WTC11 (cell line): ENCODE results near the gene CHST15. TPM values are rescaled to one million over a fixed set of nuclear protein-coding genes. Genes with fewer than 3 reads are reported as not detected.

Experiments
- ATAC-seq: fragments of 200-7000 bp; cut with Tn5 transposase; 2 replicates; pipeline ENCODE4 v1.10.0; 2021; ENCODE audit warnings: mild to moderate bottlenecking, moderate library complexity
- CTCF ChIA-PET: fragments of 300-600 bp; sonication (Branson Sonifier 250); formaldehyde crosslinking; loops from one replicate; lab custom pipeline; 2021; ENCODE audit warnings: antibody characterized with exemption; lab: Charles Lee
- POLR2A ChIA-PET: fragments of 350-600 bp; sonication (Branson Sonifier 250); formaldehyde crosslinking; loops from one replicate; lab custom pipeline; 2021; ENCODE audit warnings: antibody characterized with exemption; lab: Charles Lee
- DNase-seq: peaks from one replicate; pipeline ENCODE4 v3.0.0; 2021; ENCODE audit warnings: low spot score
- H3K27ac Mint-ChIP-seq: 2 replicates; pipeline ENCODE4 v1.8.0; 2021; ENCODE audit warnings: mixed read lengths
- H3K27me3 Mint-ChIP-seq: 2 replicates; pipeline ENCODE4 v1.8.0; 2021; ENCODE audit warnings: low read depth, mild to moderate bottlenecking, moderate library complexity, mixed read lengths
- H3K36me3 Mint-ChIP-seq: 2 replicates; pipeline ENCODE4 v1.8.0; 2021; ENCODE audit warnings: mixed read lengths
- H3K4me1 Mint-ChIP-seq: 2 replicates; pipeline ENCODE4 v1.8.0; 2022; ENCODE audit warnings: mixed read lengths
- H3K4me3 Mint-ChIP-seq: 2 replicates; pipeline ENCODE4 v1.8.0; 2021; ENCODE audit warnings: mild to moderate bottlenecking, moderate library complexity, mixed read lengths
- H3K9me3 Mint-ChIP-seq: 2 replicates; pipeline ENCODE4 v1.8.0; 2021; ENCODE audit warnings: mixed read lengths
- CBFB ChIP-seq: sonication (generic); formaldehyde crosslinking; IDR thresholded peaks from 2 replicates; pipeline ENCODE4 v1.8.1; 2022; ENCODE audit warnings: mild to moderate bottlenecking, low read depth, missing genetic modification reagents
- E2F1 ChIP-seq: sonication (generic); formaldehyde crosslinking; IDR thresholded peaks from 2 replicates; pipeline ENCODE4 v1.8.0; 2022; ENCODE audit warnings: mild to moderate bottlenecking, missing genetic modification reagents
- ELF4 ChIP-seq: sonication (generic); formaldehyde crosslinking; IDR thresholded peaks from 2 replicates; pipeline ENCODE4 v1.8.1; 2022; ENCODE audit warnings: low read depth, mild to moderate bottlenecking, moderate library complexity, missing genetic modification reagents
- ESRRA ChIP-seq: sonication (generic); formaldehyde crosslinking; IDR thresholded peaks from 2 replicates; pipeline ENCODE4 v1.8.1; 2022; ENCODE audit warnings: mild to moderate bottlenecking, missing genetic modification reagents, borderline replicate concordance
- GABPB1 ChIP-seq: sonication (generic); formaldehyde crosslinking; IDR thresholded peaks from 2 replicates; pipeline ENCODE4 v1.8.1; 2023; ENCODE audit warnings: mild to moderate bottlenecking, missing genetic modification reagents
- JAZF1 ChIP-seq: fragments of 250-450 bp; sonication (Bioruptor Pico); IDR thresholded peaks from 2 replicates; pipeline ENCODE4 v1.9.0; 2021; ENCODE audit warnings: moderate library complexity, mild to moderate bottlenecking, inconsistent platforms
- KAT7 ChIP-seq: sonication (generic); formaldehyde crosslinking; IDR thresholded peaks from 2 replicates; pipeline ENCODE4 v1.8.1; 2023; ENCODE audit warnings: missing genetic modification reagents, mild to moderate bottlenecking, borderline replicate concordance
- MXD4 ChIP-seq: fragments of 250-450 bp; sonication (Bioruptor Pico); IDR thresholded peaks from 2 replicates; pipeline ENCODE4 v1.8.0; 2021; ENCODE audit warnings: mild to moderate bottlenecking, moderate library complexity, borderline replicate concordance
- NFATC4 ChIP-seq: fragments of 250-450 bp; sonication (Bioruptor Pico); IDR thresholded peaks from 2 replicates; pipeline ENCODE4 v1.9.0; 2021; ENCODE audit warnings: mild to moderate bottlenecking
- NR2C2 ChIP-seq: sonication (generic); formaldehyde crosslinking; IDR thresholded peaks from 2 replicates; pipeline ENCODE4 v1.8.0; 2022; ENCODE audit warnings: mild to moderate bottlenecking, missing genetic modification reagents
- PRDM15 ChIP-seq: sonication (generic); formaldehyde crosslinking; IDR thresholded peaks from 2 replicates; pipeline ENCODE4 v1.8.0; 2022; ENCODE audit warnings: missing genetic modification reagents
- SMAD3 ChIP-seq: sonication (generic); formaldehyde crosslinking; IDR thresholded peaks from 2 replicates; pipeline ENCODE4 v1.8.0; 2022; ENCODE audit warnings: missing genetic modification reagents, mild to moderate bottlenecking, borderline replicate concordance
- STAT6 ChIP-seq: sonication (generic); formaldehyde crosslinking; conservative IDR thresholded peaks from 2 replicates; pipeline ENCODE4 v1.8.1; 2023; ENCODE audit warnings: mild to moderate bottlenecking, low read depth, missing genetic modification reagents, moderate library complexity
- TCF7 ChIP-seq: sonication (generic); formaldehyde crosslinking; IDR thresholded peaks from 2 replicates; pipeline ENCODE4 v1.8.0; 2022; ENCODE audit warnings: mild to moderate bottlenecking, low read depth, missing genetic modification reagents, moderate library complexity
- ZNF263 ChIP-seq: sonication (generic); formaldehyde crosslinking; IDR thresholded peaks from 2 replicates; pipeline ENCODE4 v1.8.1; 2022; ENCODE audit warnings: low read depth, mild to moderate bottlenecking, moderate library complexity, missing genetic modification reagents
- ZNF281 ChIP-seq: sonication (generic); formaldehyde crosslinking; IDR thresholded peaks from 2 replicates; pipeline ENCODE4 v1.8.0; 2023; ENCODE audit warnings: mild to moderate bottlenecking, missing genetic modification reagents
- ZNF317 ChIP-seq: sonication (generic); formaldehyde crosslinking; IDR thresholded peaks from 2 replicates; pipeline ENCODE4 v1.8.1; 2023; ENCODE audit warnings: low read depth, mild to moderate bottlenecking, moderate library complexity, missing genetic modification reagents, borderline replicate concordance
- ZNF416 ChIP-seq: fragments of 250-450 bp; sonication (Bioruptor Pico); IDR thresholded peaks from 2 replicates; pipeline ENCODE4 v1.9.0; 2021; ENCODE audit warnings: mild to moderate bottlenecking, inconsistent platforms
- ZNF425 ChIP-seq: fragments of 250-450 bp; sonication (Bioruptor Pico); conservative IDR thresholded peaks from 2 replicates; pipeline ENCODE4 v1.9.0; 2021; ENCODE audit warnings: mild to moderate bottlenecking
- total RNA-seq: library from RNA; stranded (reverse); gene quantifications from 3 replicates; pipeline ENCODE4 v1.2.3, GENCODE V29; 2021

The CHST15 gene
- total RNA-seq, 1 experiment from 2014 or later = 10.7 TPM

GRCh38 chr10:124005991-124006392, 87.4 kb downstream of the CHST15 start:
- ATAC-seq = no peak
- TF ChIP-seq ZNF416 (CRISPR knock-in tag) (no peak), MXD4 (CRISPR knock-in tag) (no peak), KAT7 (no peak), CBFB (CRISPR knock-in tag) (no peak), TCF7 (CRISPR knock-in tag) (no peak), E2F1 (no peak), ESRRA (CRISPR knock-in tag) (no peak), STAT6 (CRISPR knock-in tag) (no peak)

GRCh38 chr10:124005091-124005490, 88.3 kb downstream of the CHST15 start:
- no peak overlapping the region for H3K27ac Mint-ChIP-seq
- DNase-seq = no peak
- ChIA-PET POLR2A (no interaction called here), CTCF (interaction anchor here (1.5 kb wide), 2 partner anchors 9 to 11 kb away, joined by 5 read pairs; no protein-coding TSS in a partner anchor)
- peaks cover 10% of the 10 kb centered on the region for H3K36me3 Mint-ChIP-seq
- H3K27me3 Mint-ChIP-seq = no peaks in the 10 kb centered on the region
- H3K4me3 Mint-ChIP-seq = no peak overlapping the region
- no peaks in the 10 kb centered on the region for H3K9me3 Mint-ChIP-seq
- peaks cover 6% of the 10 kb centered on the region; the same call in 1 of the 2 replicates for H3K4me1 Mint-ChIP-seq
- no peak for ATAC-seq
- TF ChIP-seq JAZF1 (CRISPR knock-in tag) (no peak), ELF4 (CRISPR knock-in tag) (no peak), GABPB1 (CRISPR knock-in tag) (no peak), STAT6 (CRISPR knock-in tag) (no peak), NR2C2 (CRISPR knock-in tag) (no peak), ZNF425 (CRISPR knock-in tag) (no peak), NFATC4 (CRISPR knock-in tag) (no peak), SMAD3 (no peak), PRDM15 (CRISPR knock-in tag) (no peak), ZNF281 (CRISPR knock-in tag) (no peak), ZNF263 (CRISPR knock-in tag) (no peak), ZNF317 (CRISPR knock-in tag) (no peak)

More at GRCh38 chr10:124005991-124006392, 87.4 kb downstream of the CHST15 start:
- ChIA-PET CTCF (interaction anchor here (1.5 kb wide), 1 partner anchor 12 kb away, joined by 5 read pairs; no protein-coding TSS in a partner anchor), POLR2A (no interaction called here)
- H3K36me3 Mint-ChIP-seq = peaks cover 10% of the 10 kb centered on the region
- H3K27me3 Mint-ChIP-seq = no peaks in the 10 kb centered on the region
- peak overlapping the region; percentile 5; the same call in 1 of the 2 replicates for H3K27ac Mint-ChIP-seq
- H3K4me3 Mint-ChIP-seq = no peak overlapping the region
- no peaks in the 10 kb centered on the region for H3K9me3 Mint-ChIP-seq
- peaks cover 13% of the 10 kb centered on the region for H3K4me1 Mint-ChIP-seq
- DNase-seq = no peak
